Liver (tissue), 9 donors: ENCODE results near the gene GABRA5. TPM values are rescaled to one million over a fixed set of nuclear protein-coding genes. Genes with fewer than 3 reads are reported as not detected.

Experiments
- DNase-seq: peaks from one replicate; pipeline ENCODE4 v3.0.0-alpha.2; 2017; ENCODE audit warnings: low spot score
- H3K27ac ChIP-seq, 2 donors: one replicate each; pipeline ENCODE4 v1.7.0; 2013; ENCODE audit warnings: inconsistent platforms in 2 of 2, low read length in 2 of 2, control low read depth in 1 of 2, low read depth in 1 of 2, mild to moderate bottlenecking in 1 of 2
- H3K27me3 ChIP-seq, 4 donors: one replicate each; pipeline versions ENCODE4 v1.6.1 to v1.7.0; 2013; ENCODE audit warnings: low read length in 3 of 4, inconsistent platforms in 1 of 4, mild to moderate bottlenecking in 1 of 4, moderate library complexity in 1 of 4; ENCODE audit not compliant: control insufficient read depth in 4 of 4, insufficient read depth in 4 of 4
- H3K36me3 ChIP-seq, 4 donors: one replicate each; pipeline versions ENCODE4 v1.6.1 to v1.7.0; 2013; ENCODE audit warnings: low read length in 3 of 4, mild to moderate bottlenecking in 3 of 4, low read depth in 1 of 4, moderate library complexity in 1 of 4; ENCODE audit not compliant: control insufficient read depth in 4 of 4, insufficient read depth in 3 of 4
- H3K4me1 ChIP-seq, 4 donors: one replicate each; pipeline versions ENCODE4 v1.6.1 to v1.7.0; 2013; ENCODE audit warnings: low read length in 3 of 4, mild to moderate bottlenecking in 3 of 4, moderate library complexity in 1 of 4; ENCODE audit not compliant: control insufficient read depth in 4 of 4, insufficient read depth in 4 of 4
- H3K4me3 ChIP-seq, 3 donors: one replicate each; pipeline versions ENCODE4 v1.6.1 to v1.7.0; 2013; ENCODE audit warnings: low read length in 3 of 3, control low read depth in 1 of 3, low read depth in 1 of 3, mild to moderate bottlenecking in 1 of 3
- H3K9ac ChIP-seq, 2 donors: one replicate each; pipeline ENCODE4 v1.7.0; 2013; ENCODE audit warnings: low read length in 2 of 2, mild to moderate bottlenecking in 2 of 2, moderate library complexity in 2 of 2, control low read depth in 1 of 2, low read depth in 1 of 2
- H3K9me3 ChIP-seq, 4 donors: one replicate each; pipeline versions ENCODE4 v1.6.1 to v1.7.0; 2013; ENCODE audit warnings: low read length in 3 of 4; ENCODE audit not compliant: control insufficient read depth in 4 of 4
- EGR1 ChIP-seq, 2 donors: IDR thresholded peaks; 2 replicates each; pipeline ENCODE4 v1.6.1; 2016 to 2018; ENCODE audit warnings: antibody characterized with exemption in 2 of 2, low read depth in 2 of 2
- FOXA1 ChIP-seq: IDR thresholded peaks from 2 replicates; pipeline ENCODE4 v1.6.1; 2016; ENCODE audit warnings: antibody characterized with exemption
- FOXA2 ChIP-seq: IDR thresholded peaks from 2 replicates; pipeline ENCODE4 v1.6.1; 2016; ENCODE audit warnings: antibody characterized with exemption
- GABPA ChIP-seq, 2 donors: IDR thresholded peaks in 1 of 2; conservative IDR thresholded peaks in 1 of 2; 2 replicates each; pipeline ENCODE4 v1.6.1; 2016; ENCODE audit warnings: antibody characterized with exemption in 2 of 2, mild to moderate bottlenecking in 1 of 2, moderate library complexity in 1 of 2
- HNF4A ChIP-seq, 2 donors: conservative IDR thresholded peaks; 2 replicates each; pipeline ENCODE4 v1.6.1; 2016; ENCODE audit warnings: antibody characterized with exemption in 2 of 2, mild to moderate bottlenecking in 2 of 2
- HNF4G ChIP-seq: IDR thresholded peaks from 2 replicates; pipeline ENCODE4 v1.6.1; 2016; ENCODE audit warnings: antibody characterized with exemption
- JUND ChIP-seq, 2 donors: IDR thresholded peaks; 2 replicates each; pipeline ENCODE4 v1.6.1; 2016; ENCODE audit warnings: antibody characterized with exemption in 2 of 2
- NR2F2 ChIP-seq: IDR thresholded peaks from 2 replicates; pipeline ENCODE4 v1.6.1; 2016; ENCODE audit warnings: antibody characterized with exemption
- RAD21 ChIP-seq, 2 donors: IDR thresholded peaks; 2 replicates each; pipeline ENCODE4 v1.6.1; 2016; ENCODE audit warnings: antibody characterized with exemption in 2 of 2, mild to moderate bottlenecking in 2 of 2
- RXRA ChIP-seq, 2 donors: IDR thresholded peaks; 2 replicates each; pipeline ENCODE4 v1.6.1; 2017 to 2018; ENCODE audit warnings: antibody characterized with exemption in 2 of 2, mild to moderate bottlenecking in 1 of 2
- SP1 ChIP-seq: IDR thresholded peaks from 2 replicates; pipeline ENCODE4 v1.6.1; 2018; ENCODE audit warnings: antibody characterized with exemption, mild to moderate bottlenecking
- TAF1 ChIP-seq: conservative IDR thresholded peaks from 2 replicates; pipeline ENCODE4 v1.6.1; 2016; ENCODE audit warnings: antibody characterized with exemption, mild to moderate bottlenecking
- YY1 ChIP-seq: IDR thresholded peaks from 2 replicates; pipeline ENCODE4 v1.6.1; 2016; ENCODE audit warnings: antibody characterized with exemption, mild to moderate bottlenecking
- WGBS: extraction: QIAGEN DNeasy Blood & Tissue Kit; methylation state at CpG from one replicate; pipeline ENCODE4 v1.1.7; 2013; 5-methylcytosine and 5-hydroxymethylcytosine counted together
- polyA plus RNA-seq, 2 donors: library from polyadenylated mRNA; stranded (reverse) in 1 of 2; unstranded in 1 of 2; fragments of 200-250 nt in 1 of 2; fragments of >200 nt in 1 of 2; fragmentation: Nextera tagmentation in 1 of 2; extraction: Ambion mirVana in 1 of 2; gene quantifications; one replicate each; pipeline versions ENCODE4 v1.2.1 to v1.2.3, GENCODE V29; 2013 to 2015
- total RNA-seq, 2 donors: library from RNA; depleted of rRNA; stranded (reverse); fragments of >200 nt; gene quantifications; one replicate each; pipeline ENCODE4 v1.2.3, GENCODE V29; 2014
- TF ChIP-seq, protein P1 (sequence below): IDR thresholded peaks from 2 replicates; pipeline ENCODE4 v1.6.1; 2016; ENCODE audit warnings: antibody characterized with exemption, mild to moderate bottlenecking
- TF ChIP-seq, protein P2 (sequence below): IDR thresholded peaks from 2 replicates; pipeline ENCODE4 v1.6.1; 2016; ENCODE audit warnings: antibody characterized with exemption
- TF ChIP-seq, protein P3 (sequence below): IDR thresholded peaks from 2 replicates; pipeline ENCODE4 v1.6.1; 2016; ENCODE audit warnings: antibody characterized with exemption
- TF ChIP-seq, protein P4 (sequence below): fragments of 150-350 bp; IDR thresholded peaks from 2 replicates; pipeline ENCODE4 v1.5.1; 2017; ENCODE audit warnings: improper control_type of control experiment, low read depth, low read length; ENCODE audit not compliant: missing input control
- donor health status: healthy.
- donor health status: healthy.
- donor health status: healthy.
- donor health status: healthy.
- donor health status: healthy.

GABRA5 gene
- total and polyA plus RNA-seq, 4 donors: not detected

DNA sequence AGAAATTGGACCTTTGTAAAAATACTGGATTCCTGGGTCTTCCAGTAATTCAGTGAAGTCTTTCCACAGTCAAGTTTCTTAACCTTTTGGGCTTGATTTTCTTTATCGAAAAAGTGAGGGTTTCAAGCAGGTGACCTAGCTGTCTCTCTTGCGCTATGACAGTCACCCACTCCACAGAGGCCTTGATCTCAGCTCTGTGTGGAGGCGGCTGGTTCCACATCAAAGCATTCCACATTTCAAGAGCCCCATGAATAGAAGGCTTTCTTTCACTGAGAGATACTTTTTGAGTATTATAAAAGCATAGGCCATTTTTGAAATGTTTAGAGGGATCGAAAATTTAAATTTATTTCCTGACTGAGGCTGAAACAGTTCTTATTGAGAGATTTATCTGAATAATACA, 43.9 kb downstream of the GABRA5 start:
- H3K27ac ChIP-seq: no peak overlapping the region
- 81% methylated on average over 4 of the region's 4 CpGs for WGBS
- H3K9ac ChIP-seq: no peak overlapping the region
- no peak for DNase-seq
- H3K36me3 ChIP-seq: no peaks in the 10 kb centered on the region
- TF ChIP-seq RAD21 (IDR thresholded peaks at IDR 0.05): no peak
- TF ChIP-seq HNF4A (conservative IDR thresholded peaks at IDR 0.05): no peak
- TF ChIP-seq, protein P1, sequence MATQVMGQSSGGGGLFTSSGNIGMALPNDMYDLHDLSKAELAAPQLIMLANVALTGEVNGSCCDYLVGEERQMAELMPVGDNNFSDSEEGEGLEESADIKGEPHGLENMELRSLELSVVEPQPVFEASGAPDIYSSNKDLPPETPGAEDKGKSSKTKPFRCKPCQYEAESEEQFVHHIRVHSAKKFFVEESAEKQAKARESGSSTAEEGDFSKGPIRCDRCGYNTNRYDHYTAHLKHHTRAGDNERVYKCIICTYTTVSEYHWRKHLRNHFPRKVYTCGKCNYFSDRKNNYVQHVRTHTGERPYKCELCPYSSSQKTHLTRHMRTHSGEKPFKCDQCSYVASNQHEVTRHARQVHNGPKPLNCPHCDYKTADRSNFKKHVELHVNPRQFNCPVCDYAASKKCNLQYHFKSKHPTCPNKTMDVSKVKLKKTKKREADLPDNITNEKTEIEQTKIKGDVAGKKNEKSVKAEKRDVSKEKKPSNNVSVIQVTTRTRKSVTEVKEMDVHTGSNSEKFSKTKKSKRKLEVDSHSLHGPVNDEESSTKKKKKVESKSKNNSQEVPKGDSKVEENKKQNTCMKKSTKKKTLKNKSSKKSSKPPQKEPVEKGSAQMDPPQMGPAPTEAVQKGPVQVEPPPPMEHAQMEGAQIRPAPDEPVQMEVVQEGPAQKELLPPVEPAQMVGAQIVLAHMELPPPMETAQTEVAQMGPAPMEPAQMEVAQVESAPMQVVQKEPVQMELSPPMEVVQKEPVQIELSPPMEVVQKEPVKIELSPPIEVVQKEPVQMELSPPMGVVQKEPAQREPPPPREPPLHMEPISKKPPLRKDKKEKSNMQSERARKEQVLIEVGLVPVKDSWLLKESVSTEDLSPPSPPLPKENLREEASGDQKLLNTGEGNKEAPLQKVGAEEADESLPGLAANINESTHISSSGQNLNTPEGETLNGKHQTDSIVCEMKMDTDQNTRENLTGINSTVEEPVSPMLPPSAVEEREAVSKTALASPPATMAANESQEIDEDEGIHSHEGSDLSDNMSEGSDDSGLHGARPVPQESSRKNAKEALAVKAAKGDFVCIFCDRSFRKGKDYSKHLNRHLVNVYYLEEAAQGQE: no peak
- no peak for TF ChIP-seq YY1
- TF ChIP-seq, protein P2, sequence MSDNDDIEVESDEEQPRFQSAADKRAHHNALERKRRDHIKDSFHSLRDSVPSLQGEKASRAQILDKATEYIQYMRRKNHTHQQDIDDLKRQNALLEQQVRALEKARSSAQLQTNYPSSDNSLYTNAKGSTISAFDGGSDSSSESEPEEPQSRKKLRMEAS: no peak
- no peak for TF ChIP-seq FOXA2
- TF ChIP-seq, protein P3, sequence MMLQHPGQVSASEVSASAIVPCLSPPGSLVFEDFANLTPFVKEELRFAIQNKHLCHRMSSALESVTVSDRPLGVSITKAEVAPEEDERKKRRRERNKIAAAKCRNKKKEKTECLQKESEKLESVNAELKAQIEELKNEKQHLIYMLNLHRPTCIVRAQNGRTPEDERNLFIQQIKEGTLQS: no peak
- no peak for TF ChIP-seq TAF1
- TF ChIP-seq EGR1 (IDR thresholded peaks at IDR 0.05; ENCODE audit: low read depth in 2 of 2): no peak
- TF ChIP-seq SP1: no peak
- TF ChIP-seq GABPA (IDR thresholded peaks at IDR 0.05 in 1 of 2, conservative IDR thresholded peaks at IDR 0.05 in 1 of 2): no peak
- TF ChIP-seq HNF4G: no peak
- TF ChIP-seq, protein P4, sequence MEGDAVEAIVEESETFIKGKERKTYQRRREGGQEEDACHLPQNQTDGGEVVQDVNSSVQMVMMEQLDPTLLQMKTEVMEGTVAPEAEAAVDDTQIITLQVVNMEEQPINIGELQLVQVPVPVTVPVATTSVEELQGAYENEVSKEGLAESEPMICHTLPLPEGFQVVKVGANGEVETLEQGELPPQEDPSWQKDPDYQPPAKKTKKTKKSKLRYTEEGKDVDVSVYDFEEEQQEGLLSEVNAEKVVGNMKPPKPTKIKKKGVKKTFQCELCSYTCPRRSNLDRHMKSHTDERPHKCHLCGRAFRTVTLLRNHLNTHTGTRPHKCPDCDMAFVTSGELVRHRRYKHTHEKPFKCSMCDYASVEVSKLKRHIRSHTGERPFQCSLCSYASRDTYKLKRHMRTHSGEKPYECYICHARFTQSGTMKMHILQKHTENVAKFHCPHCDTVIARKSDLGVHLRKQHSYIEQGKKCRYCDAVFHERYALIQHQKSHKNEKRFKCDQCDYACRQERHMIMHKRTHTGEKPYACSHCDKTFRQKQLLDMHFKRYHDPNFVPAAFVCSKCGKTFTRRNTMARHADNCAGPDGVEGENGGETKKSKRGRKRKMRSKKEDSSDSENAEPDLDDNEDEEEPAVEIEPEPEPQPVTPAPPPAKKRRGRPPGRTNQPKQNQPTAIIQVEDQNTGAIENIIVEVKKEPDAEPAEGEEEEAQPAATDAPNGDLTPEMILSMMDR: no peak
- TF ChIP-seq NR2F2: no peak
- no peaks in the 10 kb centered on the region for H3K4me1 ChIP-seq
- H3K9me3 ChIP-seq: no peaks in the 10 kb centered on the region
- no peak overlapping the region for H3K4me3 ChIP-seq
- no peaks in the 10 kb centered on the region for H3K27me3 ChIP-seq

DNA sequence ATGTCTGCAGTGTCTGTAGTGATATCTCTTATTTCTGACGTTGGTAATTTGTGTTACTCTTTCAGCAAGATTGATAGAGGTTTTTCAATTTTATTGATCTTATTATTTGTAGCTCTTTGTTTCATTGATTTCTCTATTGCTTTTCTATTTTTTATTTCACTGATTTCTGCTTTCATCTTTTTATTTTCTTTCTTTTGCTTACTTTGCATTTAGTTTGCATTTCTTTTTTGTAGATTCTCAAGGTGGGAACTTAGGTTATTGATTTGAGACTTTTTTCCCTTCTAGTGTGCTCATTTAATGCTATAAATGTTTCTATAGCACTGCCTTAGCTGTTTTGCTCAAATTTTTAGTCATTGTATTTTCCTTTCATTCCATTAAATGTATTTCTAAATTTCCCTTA, 54.6 kb downstream of the GABRA5 start:
- Histone ChIP-seq H3K27me3 (peaks cover 0 to 4% (median 0%) of the 10 kb centered on the region in 4 donors), H3K36me3 (no peaks in the 10 kb centered on the region), H3K4me3 (no peak overlapping the region), H3K27ac (no peak overlapping the region), H3K4me1 (no peaks in the 10 kb centered on the region), H3K9me3 (peaks cover 2 to 11% (median 3%) of the 10 kb centered on the region in 4 donors), H3K9ac (no peak overlapping the region)
- whole genome bisulfite sequencing: 38% methylated on average over 1 of the region's 1 CpG
- TF ChIP-seq GABPA (IDR thresholded peaks at IDR 0.05 in 1 of 2, conservative IDR thresholded peaks at IDR 0.05 in 1 of 2): no peak
- TF ChIP-seq FOXA2: no peak
- no peak for TF ChIP-seq HNF4G
- no peak for TF ChIP-seq RAD21 (IDR thresholded peaks at IDR 0.05)
- no peak for TF ChIP-seq FOXA1
- no peak for TF ChIP-seq TAF1
- TF ChIP-seq RXRA (IDR thresholded peaks at IDR 0.05): no peak
- no peak for TF ChIP-seq JUND (IDR thresholded peaks at IDR 0.05)
- no peak for TF ChIP-seq HNF4A (conservative IDR thresholded peaks at IDR 0.05)
- TF ChIP-seq NR2F2: no peak
- TF ChIP-seq, protein P3: no peak
- TF ChIP-seq EGR1 (IDR thresholded peaks at IDR 0.05; ENCODE audit: low read depth in 2 of 2): no peak
- no peak for DNase-seq
